Ovary (tissue), 3 donors: ENCODE data around the gene TNS4.

Experiments used
- CTCF ChIP-seq, 3 donors: fragments of 450-650 bp in 2 of 3; fragments of 200-600 bp in 1 of 3; IDR thresholded peaks; one replicate each; pipeline versions ENCODE4 v1.5.1 to v1.8.0; 2016 to 2022; ENCODE audit warnings: antibody characterized with exemption in 3 of 3, mild to moderate bottlenecking in 1 of 3
- EP300 ChIP-seq: sonication (generic); formaldehyde crosslinking; IDR thresholded peaks from one replicate; pipeline ENCODE4 v1.6.1; 2017; ENCODE audit warnings: antibody characterized with exemption
- POLR2A ChIP-seq: fragments of 450-650 bp; IDR thresholded peaks from one replicate; pipeline ENCODE4 v1.6.1; 2017; ENCODE audit warnings: antibody characterized with exemption, mild to moderate bottlenecking, moderate library complexity
- donor health status: DM: no; HTN: no; CAD: no.

DNA sequence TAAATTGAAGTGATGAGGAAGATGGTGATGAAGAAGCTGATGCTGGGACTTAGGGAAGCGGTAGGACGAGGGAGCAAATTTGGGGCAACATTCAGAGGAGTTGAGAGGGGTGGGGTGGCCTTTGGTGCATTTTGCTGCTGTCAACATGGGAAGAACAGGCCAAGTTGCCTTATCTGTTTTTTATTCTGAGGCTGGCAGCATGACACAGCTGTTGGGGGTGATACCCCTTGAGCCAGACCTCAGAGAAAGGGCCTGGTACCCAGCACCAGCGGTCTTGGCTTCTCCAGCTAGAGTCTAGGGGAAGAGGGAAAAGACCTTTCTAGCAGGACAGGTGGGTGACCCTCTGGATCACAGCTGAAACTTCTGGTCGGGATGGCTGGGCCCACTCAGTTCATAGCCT lies 53.6 kb downstream of the TNS4 start:
- TF ChIP-seq CTCF (IDR thresholded peaks at IDR 0.05) (no peak), POLR2A (no peak), EP300 (no peak)
